Hepatocyte (in vitro differentiated cells): ENCODE measurements around the gene TMEM255B. TPM values are rescaled to one million over a fixed set of nuclear protein-coding genes. Genes with fewer than 3 reads are reported as not detected.
"Not testable (repeated sequence)": the region's sequence is repeated elsewhere in the genome, so short reads cannot be mapped to it uniquely, and the experiment has no call there.

ENCODE experiments used
- DNase-seq: peaks from one replicate; pipeline ENCODE4 v3.0.0-alpha.2; 2016; ENCODE audit warnings: low spot score
- H2AFZ ChIP-seq: fragments of 200-600 bp; sonication (generic); 2 replicates; pipeline ENCODE4 v1.6.0; 2016; ENCODE audit warnings: antibody characterized with exemption, mild to moderate bottlenecking
- H3K27ac ChIP-seq: fragments of 200-600 bp; sonication (generic); 2 replicates; pipeline ENCODE4 v1.5.1; 2016; ENCODE audit warnings: mild to moderate bottlenecking
- H3K27me3 ChIP-seq: fragments of 200-600 bp; sonication (generic); 2 replicates; pipeline ENCODE4 v1.6.1; 2016
- H3K36me3 ChIP-seq: fragments of 200-600 bp; sonication (generic); replicated peaks from 2 replicates; pipeline ENCODE4 v1.5.1; 2016; ENCODE audit warnings: low read depth; ENCODE audit not compliant: insufficient read depth
- H3K4me1 ChIP-seq: fragments of 200-600 bp; sonication (generic); 2 replicates; pipeline ENCODE4 v1.5.1; 2016; ENCODE audit warnings: mild to moderate bottlenecking, moderate library complexity; ENCODE audit not compliant: insufficient read depth
- H3K4me2 ChIP-seq: fragments of 200-600 bp; sonication (generic); 2 replicates; pipeline ENCODE4 v1.6.0; 2016
- H3K4me3 ChIP-seq: fragments of 200-600 bp; sonication (generic); 2 replicates; pipeline ENCODE4 v1.5.1; 2016; ENCODE audit warnings: mild to moderate bottlenecking
- H3K79me2 ChIP-seq: fragments of 200-600 bp; sonication (generic); 2 replicates; pipeline ENCODE4 v1.6.0; 2017; ENCODE audit warnings: mild to moderate bottlenecking
- H3K9me2 ChIP-seq: fragments of 200-600 bp; sonication (generic); replicated peaks from 2 replicates; pipeline ENCODE4 v1.6.0; 2017; ENCODE audit warnings: mild to moderate bottlenecking; ENCODE audit not compliant: insufficient read depth
- H3K9me3 ChIP-seq: fragments of 200-600 bp; sonication (generic); 2 replicates; pipeline ENCODE4 v1.5.1; 2016; ENCODE audit warnings: low read depth, mild to moderate bottlenecking
- H4K20me1 ChIP-seq: fragments of 200-600 bp; sonication (generic); 2 replicates; pipeline ENCODE4 v1.6.0; 2016; ENCODE audit warnings: mild to moderate bottlenecking; ENCODE audit not compliant: insufficient read depth, poor library complexity, severe bottlenecking
- EZH2 ChIP-seq: fragments of 200-600 bp; sonication (generic); IDR thresholded peaks from 2 replicates; pipeline ENCODE4 v1.6.1; 2016; ENCODE audit warnings: antibody characterized with exemption, mild to moderate bottlenecking, borderline replicate concordance
- EZH2phosphoT487 ChIP-seq: fragments of 200-600 bp; sonication (generic); IDR thresholded peaks from one replicate; pipeline ENCODE4 v1.6.1; 2018; ENCODE audit warnings: antibody characterized with exemption, mild to moderate bottlenecking, low read depth, moderate library complexity; ENCODE audit not compliant: unreplicated experiment, severe bottlenecking
- WGBS: methylation state at CpG from one replicate; pipeline ENCODE4 v1.1.6; 2016; ENCODE audit warnings: low lambda C conversion rate; ENCODE audit errors: missing lambda C conversion rate; 5-methylcytosine and 5-hydroxymethylcytosine counted together
- polyA plus RNA-seq: library from polyadenylated mRNA; unstranded; fragments of >200 nt; fragmentation: Nextera tagmentation; extraction: Ambion mirVana; gene quantifications from 2 replicates; pipeline ENCODE4 v1.2.1, GENCODE V29; 2016
- total RNA-seq: library from RNA; depleted of rRNA; stranded (reverse); fragments of >200 nt; gene quantifications from 2 replicates; pipeline ENCODE4 v1.2.3, GENCODE V29; 2014
- TF ChIP-seq, protein P1 (sequence below): fragments of 200-600 bp; sonication (generic); IDR thresholded peaks from 2 replicates; pipeline ENCODE4 v1.5.1; 2016; ENCODE audit warnings: antibody characterized with exemption, mild to moderate bottlenecking; ENCODE audit not compliant: poor library complexity

The TMEM255B gene
- total and polyA plus RNA-seq, 2 experiments from 2014 or later = 0.10 to 4.0 TPM

DNA sequence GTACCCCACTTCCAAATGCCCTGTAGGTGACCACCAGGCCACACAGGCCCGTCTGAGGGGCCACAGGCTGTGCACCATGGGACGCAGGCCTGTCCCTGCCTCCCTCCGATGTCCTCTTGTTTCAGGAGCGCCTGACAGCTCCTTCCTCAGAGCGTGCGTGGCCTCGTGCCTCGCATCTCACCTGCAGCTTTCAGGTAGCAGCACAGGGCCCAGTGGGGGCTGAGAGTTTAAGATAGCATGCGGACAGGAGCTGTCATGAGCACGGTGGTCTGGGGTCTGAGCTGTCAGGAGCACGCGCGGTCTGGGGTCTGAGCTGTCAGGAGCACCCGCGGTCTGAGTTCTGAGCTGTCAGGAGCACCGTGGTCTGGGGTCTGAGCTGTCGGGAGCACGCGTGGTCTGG lies 64.7 kb downstream of the TMEM255B start:
- DNase-seq = no peak
- Histone ChIP-seq H3K4me3 (no peak overlapping the region), H3K9me2 (no peaks in the 10 kb centered on the region), H4K20me1 (no peaks in the 10 kb centered on the region), H3K36me3 (no peaks in the 10 kb centered on the region), H2AFZ (no peak overlapping the region), H3K27ac (no peak overlapping the region), H3K27me3 (no peaks in the 10 kb centered on the region), H3K79me2 (no peaks in the 10 kb centered on the region), H3K4me1 (peaks cover 16% of the 10 kb centered on the region), H3K4me2 (no peak overlapping the region), H3K9me3 (no peaks in the 10 kb centered on the region)
- 98% methylated on average over 16 of the region's 19 CpGs for WGBS
- TF ChIP-seq EZH2phosphoT487 (no peak), EZH2 (no peak)
- TF ChIP-seq, protein P1, sequence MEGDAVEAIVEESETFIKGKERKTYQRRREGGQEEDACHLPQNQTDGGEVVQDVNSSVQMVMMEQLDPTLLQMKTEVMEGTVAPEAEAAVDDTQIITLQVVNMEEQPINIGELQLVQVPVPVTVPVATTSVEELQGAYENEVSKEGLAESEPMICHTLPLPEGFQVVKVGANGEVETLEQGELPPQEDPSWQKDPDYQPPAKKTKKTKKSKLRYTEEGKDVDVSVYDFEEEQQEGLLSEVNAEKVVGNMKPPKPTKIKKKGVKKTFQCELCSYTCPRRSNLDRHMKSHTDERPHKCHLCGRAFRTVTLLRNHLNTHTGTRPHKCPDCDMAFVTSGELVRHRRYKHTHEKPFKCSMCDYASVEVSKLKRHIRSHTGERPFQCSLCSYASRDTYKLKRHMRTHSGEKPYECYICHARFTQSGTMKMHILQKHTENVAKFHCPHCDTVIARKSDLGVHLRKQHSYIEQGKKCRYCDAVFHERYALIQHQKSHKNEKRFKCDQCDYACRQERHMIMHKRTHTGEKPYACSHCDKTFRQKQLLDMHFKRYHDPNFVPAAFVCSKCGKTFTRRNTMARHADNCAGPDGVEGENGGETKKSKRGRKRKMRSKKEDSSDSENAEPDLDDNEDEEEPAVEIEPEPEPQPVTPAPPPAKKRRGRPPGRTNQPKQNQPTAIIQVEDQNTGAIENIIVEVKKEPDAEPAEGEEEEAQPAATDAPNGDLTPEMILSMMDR = no peak

GRCh38 chr13:113825841-113826240 lies 66.8 kb downstream of the TMEM255B start:
- H3K27me3 ChIP-seq = no peaks in the 10 kb centered on the region
- no peak overlapping the region for H3K27ac ChIP-seq
- no peaks in the 10 kb centered on the region for H3K79me2 ChIP-seq
- H3K9me3 ChIP-seq = no peaks in the 10 kb centered on the region
- TF ChIP-seq, protein P1 = no peak
- TF ChIP-seq EZH2phosphoT487 (no peak), EZH2 (no peak)
- H3K36me3 ChIP-seq = no peaks in the 10 kb centered on the region
- no peak overlapping the region for H3K4me2 ChIP-seq
- 87% methylated on average over 16 of the region's 16 CpGs for WGBS
- no peak overlapping the region for H2AFZ ChIP-seq
- H3K4me1 ChIP-seq = peaks cover 9% of the 10 kb centered on the region
- H4K20me1 ChIP-seq = no peaks in the 10 kb centered on the region
- no peak for DNase-seq
- no peaks in the 10 kb centered on the region for H3K9me2 ChIP-seq
- no peak overlapping the region for H3K4me3 ChIP-seq

- DNase-seq, H3K9me3 ChIP-seq, H3K4me1 ChIP-seq, H3K36me3 ChIP-seq, H3K27ac ChIP-seq, H3K27me3 ChIP-seq, H3K9me2 ChIP-seq, H3K79me2 ChIP-seq, H4K20me1 ChIP-seq, H3K4me3 ChIP-seq, H2AFZ ChIP-seq, H3K4me2 ChIP-seq: not testable (repeated sequence)
- WGBS = 100% methylated on average over 1 of the region's 35 CpGs
These were observed 67.4 kb downstream of the TMEM255B start for GRCh38 chr13:113826446-113826845.

DNA sequence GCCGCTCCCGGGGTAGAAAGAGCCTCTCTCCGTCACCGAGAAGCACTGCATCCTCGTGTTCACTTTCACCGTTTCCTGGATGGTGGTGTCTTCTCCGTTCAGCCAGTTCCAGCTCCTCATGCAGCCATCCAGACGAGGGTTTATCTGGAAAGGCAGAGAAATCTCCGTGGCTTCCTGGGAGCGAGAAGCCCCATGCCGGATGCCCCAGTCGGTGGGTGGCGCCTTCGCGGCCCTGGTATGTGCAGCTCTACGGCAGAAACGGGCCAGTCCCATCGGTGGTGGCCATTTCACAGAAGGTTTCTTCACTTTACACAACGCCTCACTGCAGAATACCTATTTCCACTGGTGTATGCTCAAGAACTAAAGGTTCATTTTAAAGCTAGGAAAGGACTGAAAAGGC lies 68.0 kb downstream of the TMEM255B start:
- Histone ChIP-seq H3K4me2 (no peak overlapping the region), H3K79me2 (no peaks in the 10 kb centered on the region), H3K9me3 (no peaks in the 10 kb centered on the region), H4K20me1 (no peaks in the 10 kb centered on the region), H3K4me3 (no peak overlapping the region), H3K9me2 (no peaks in the 10 kb centered on the region), H3K27ac (no peak overlapping the region), H3K4me1 (peaks cover 1% of the 10 kb centered on the region), H3K36me3 (no peaks in the 10 kb centered on the region), H2AFZ (no peak overlapping the region), H3K27me3 (no peaks in the 10 kb centered on the region)
- 91% methylated on average over 19 of the region's 19 CpGs for WGBS
- TF ChIP-seq EZH2phosphoT487 = no peak
- TF ChIP-seq, protein P1 = no peak
- TF ChIP-seq EZH2 = no peak
- no peak for DNase-seq
